Superior temporal gyrus (tissue), 1 donor: ENCODE results near the gene EGLN2.
"Not testable (repeated sequence)": the region's sequence is repeated elsewhere in the genome, so short reads cannot be mapped to it uniquely, and the experiment has no call there.

Source experiments
- DNase-seq: peaks from one replicate; pipeline ENCODE4 v3.0.0-alpha.2; 2016; ENCODE audit errors: extremely low spot score

Gene EGLN2

DNA sequence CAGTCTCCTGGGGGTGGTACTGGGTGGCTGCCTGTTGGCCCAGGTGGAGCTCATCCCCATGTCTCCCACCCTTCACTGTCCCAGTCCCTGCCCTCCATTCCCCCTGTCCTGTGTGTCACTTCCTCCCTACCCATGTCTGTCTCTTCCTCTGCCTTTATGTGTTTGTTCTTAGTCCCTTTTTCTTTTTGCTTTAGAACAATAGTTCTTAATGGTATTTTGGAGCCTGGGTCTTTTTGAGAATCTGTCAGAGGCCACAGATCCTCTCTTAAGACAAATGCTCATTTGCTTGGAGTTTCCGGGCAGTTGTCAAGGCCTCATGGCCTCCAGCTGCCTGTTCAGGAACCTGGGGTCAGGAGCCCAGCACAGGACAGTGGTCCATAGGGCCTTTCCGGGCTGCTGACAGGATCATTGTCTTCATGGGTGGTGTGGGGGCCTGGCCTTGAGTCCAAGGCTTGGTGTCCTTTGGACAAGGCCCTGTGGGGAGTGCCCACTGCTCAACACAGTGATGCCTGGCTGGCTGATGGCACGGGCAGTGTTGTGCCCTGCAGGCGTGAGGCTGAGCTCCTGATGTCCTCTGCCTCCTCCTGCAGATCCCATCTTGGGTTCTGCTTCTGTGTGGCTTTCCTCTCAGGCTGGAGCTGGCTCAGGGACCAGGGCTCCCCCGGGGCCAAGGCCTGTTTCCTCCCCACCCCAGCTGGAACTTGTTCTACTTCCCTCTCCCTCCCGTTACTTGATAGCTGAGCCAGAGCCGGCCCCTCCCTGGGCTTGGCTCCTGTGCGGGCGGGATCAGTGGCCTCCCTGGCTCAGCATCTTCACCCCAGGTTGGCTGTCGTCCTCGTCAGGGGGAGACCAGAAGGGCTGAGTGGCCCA is 3.5 kb downstream of the EGLN2 start:
- DNase-seq = no peak

DNA sequence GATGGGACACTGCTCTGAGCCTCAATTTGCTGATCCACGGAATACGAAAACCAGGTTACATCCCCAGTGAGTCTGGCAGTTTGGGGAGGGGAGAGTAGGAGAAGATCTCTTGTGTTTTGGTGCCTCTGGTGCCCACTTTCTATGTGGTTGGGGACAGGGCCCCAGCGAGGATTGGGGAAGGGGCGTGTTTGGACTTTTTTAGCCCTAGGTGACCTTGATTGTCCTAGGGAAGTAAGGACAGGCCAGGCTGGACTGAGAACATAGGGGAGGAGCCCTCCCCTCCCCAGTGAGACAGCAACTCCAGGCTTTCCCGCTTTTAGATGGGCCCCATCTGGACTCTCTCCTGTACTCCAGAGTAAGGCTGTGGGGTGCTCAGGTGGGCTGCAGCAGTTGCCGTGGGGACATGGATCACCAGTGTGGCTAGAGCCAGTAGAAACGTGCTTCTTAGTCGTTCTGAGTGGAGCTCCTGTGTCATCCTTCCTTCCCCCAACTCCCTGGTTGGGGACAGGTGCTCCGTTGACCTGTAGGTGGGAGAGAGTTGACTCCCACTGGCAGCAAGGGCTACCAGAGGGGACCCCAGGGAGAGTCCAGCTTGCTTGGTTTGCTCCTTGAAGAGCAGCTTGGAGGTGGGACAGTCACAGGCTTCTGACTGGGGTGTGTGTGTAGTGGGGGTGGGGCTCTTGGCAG is 4.3 kb downstream of the EGLN2 start:
- DNase-seq = no peak

DNA sequence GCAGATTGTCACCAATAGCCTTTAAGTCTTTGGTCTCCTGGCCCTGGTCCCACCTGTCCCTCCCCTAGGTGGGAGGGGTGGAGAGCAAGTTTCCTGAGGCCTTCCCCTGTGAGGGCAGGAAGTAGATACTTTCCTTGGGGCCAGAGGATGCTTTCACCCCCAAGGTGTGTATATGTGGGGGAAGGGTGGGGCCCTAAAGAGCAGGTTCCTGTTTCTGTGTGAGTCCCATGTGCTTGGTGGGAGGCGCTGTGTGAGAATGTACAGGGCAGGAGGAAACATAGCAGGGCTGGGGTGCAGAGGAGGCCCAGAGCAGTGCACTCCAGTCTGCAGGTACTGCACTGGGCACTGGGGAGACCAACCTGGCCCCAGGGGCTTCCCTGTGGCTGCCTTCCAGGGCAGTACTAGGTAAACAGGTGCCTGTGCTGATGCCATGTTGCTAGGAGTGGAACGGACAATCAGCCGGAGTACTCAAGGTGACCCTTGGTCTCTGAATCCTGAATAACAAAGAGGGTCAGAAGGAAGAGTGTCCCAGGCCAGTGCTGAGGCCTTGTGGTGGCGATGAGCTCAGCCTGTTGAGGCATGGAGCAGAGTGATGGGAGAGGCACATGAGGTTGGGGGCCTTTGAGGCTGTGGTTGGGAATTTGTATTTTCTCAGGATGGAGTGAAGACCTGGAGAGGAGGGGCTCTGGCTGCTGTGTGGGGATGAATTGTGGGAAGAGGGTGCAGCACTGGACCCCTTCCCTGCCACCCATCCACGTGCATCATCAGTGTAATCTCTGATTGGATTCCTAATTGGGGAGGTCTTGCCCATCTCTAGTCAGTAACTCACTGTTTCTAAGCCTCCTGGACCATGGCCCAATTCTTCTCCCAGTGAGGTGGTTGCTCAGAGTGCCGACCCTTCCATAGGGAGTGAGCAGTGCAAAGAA is 5.1 kb downstream of the EGLN2 start:
- no peak for DNase-seq

DNA sequence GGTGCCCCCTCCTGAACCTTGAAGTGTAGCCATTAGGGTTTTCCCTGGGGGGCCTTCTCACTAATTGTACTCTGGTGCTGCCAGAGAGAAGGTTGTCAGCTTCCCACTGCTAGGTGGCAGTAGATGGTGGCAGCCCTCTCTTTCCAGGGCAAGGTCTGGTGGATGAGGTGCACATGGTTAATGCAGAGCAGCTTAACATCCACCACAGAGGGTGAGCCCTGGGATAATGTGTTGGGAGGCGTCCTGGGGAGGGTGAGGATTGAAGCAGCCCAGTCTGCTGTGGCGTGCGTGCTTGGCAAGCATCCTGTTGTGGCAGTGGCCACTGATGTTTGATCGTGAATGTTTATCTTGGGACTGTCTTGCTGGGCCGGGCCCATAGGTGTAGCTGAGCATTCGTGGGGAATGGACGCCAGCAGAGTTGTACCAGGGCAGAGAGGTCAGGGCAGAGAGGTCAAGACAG is 5.8 kb downstream of the EGLN2 start:
- DNase-seq = no peak

DNA sequence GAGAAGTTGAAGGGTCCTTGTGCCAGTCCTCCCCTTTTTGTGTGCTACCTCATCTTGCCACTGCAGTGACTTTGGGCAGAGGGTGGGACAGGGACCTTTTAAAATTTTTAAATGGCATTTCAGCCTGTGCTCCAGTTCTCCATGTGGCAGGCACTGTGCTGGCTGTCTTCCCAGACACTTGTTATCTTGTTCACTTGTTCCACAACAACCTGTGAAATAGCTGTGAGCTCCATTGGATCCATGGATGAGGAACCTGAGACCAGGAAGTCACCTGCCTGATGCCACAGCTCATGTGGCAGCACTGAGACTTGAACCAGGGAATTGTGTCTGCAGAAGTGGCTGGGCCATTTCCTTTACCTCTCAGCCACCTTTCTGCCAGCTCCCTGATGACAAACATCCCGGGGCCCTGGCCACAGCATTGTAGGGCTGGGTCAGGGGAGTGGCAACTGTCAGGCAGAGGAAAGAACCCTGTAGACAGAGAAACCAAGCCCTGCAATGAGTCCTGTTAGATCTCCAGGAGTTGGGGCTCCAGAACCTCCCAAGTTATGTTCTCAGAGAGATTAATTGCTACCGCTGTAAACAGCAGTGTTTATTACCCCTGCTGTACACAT is 6.4 kb downstream of the EGLN2 start:
- DNase-seq = no peak

DNA sequence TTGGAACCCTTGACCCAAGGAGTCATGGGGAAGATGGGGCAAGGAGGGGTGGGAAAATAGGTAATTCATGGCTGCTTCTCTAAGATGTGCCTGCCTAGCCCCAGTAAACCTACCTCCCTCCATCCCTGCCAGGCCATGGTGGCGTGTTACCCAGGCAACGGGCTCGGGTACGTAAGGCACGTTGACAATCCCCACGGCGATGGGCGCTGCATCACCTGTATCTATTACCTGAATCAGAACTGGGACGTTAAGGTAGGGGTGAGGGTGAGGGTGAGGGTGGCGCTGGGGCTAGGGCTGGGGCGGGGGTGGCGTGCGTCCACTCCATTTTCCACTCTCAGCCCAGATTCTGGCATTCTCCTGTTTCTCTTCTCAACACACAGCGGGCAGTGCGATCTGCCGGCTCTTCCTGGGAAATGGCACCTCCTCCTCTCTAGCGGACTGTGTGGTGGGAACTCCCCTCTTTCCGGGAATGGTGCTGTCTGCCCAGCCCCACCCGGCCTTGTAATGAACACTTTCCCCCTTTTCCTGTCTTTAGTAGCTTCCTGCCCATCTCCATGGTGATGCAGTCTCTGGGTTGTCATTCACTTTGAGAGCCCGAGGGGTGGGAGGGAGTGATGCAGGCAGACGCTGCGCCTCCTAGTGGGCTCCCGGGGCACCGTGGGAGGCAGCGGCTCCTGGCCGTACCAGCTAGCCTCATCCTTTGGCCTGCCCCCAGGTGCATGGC is 7.6 kb downstream of the EGLN2 start:
- DNase-seq = peak; percentile 94

DNA sequence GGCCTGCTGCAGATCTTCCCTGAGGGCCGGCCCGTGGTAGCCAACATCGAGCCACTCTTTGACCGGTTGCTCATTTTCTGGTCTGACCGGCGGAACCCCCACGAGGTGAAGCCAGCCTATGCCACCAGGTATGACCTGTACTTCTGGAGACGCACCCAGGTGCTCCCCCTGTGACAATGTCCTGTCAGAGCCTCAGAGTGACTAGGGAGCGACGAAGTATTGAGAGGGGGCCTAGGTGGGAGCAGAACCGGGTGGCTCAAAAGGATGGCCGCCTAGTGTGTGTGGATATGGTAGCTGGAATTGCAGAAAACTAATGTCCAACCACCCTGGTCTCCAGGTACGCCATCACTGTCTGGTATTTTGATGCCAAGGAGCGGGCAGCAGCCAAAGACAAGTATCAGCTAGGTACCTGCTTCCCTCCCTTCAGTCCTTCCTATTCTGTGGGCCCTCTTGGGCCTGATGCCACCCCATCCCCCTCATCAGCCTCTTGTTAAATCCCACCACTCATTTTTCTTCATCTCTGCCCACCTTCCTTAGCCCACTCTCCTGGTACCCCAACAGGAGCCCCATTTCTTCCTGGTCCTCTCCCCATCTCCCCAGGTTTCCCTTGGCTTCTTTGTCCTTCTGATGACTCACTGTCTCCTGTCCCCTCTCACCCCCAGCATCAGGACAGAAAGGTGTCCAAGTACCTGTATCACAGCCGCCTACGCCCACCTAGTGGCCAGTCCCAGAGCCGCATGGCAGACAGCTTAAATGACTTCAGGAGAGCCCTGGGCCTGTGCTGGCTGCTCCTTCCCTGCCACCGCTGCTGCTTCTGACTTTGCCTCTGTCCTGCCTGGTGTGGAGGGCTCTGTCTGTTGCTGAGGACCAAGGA is 8.4 kb downstream of the EGLN2 start:
- DNase-seq = no peak

DNA sequence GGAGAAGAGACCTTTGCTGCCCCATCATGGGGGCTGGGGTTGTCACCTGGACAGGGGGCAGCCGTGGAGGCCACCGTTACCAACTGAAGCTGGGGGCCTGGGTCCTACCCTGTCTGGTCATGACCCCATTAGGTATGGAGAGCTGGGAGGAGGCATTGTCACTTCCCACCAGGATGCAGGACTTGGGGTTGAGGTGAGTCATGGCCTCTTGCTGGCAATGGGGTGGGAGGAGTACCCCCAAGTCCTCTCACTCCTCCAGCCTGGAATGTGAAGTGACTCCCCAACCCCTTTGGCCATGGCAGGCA is 9.0 kb downstream of the EGLN2 start:
- DNase-seq = no peak

DNA sequence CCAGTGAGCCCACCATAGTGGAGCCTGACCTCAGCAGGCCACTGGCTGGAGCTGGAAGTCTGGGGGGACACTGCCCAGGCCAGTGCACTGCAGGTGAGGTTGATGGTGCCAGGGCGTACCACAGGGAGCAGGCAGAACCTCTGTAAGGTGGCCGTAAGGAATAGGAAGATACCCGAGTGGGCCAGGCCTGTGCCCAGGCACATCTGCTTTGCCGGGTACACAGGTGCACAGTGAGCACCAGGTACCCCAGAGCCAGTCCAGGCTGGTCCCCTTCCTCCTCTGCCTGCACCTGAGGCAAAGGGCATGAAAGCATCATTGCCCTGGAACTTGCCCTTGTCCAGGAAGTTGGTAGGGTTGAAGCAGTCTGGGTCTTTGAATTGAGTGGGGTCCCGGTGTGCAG is 9.5 kb downstream of the EGLN2 start:
- DNase-seq = no peak

DNA sequence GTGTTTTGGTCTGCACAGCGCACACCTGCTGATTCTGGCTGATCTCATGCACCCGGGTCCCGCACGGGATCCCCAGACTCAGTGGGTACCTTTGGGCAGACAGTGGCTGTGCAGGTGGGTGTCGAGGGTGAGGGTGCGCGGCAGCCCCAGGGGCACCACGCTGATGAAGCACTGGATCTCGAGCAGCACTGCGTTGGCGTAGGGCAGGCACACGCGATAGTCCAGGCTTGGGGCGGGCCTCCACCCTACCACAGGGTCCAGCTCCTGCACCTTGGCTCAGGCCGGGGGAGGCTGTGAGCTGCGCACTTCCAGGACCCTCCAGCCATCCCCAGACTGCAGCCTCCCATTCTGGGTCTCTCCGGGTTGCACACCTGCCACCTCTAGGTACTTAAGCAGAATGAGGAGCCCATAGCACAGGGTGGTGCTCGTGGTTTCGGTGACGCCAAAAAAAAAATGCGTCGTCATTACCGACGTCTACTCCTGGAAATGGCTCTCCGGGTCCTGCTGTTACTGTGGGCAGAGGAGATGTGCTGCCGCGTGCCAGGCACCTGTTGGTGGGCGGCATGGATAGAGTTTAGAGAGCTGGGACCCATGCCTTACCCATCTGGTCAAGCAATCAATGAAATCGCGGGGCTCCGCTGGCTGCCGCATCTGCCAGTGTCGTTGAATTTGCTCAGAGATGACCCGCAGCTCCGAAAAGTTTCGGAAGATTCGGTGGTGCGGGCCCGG is 10.5 kb downstream of the EGLN2 start:
- no peak for DNase-seq

DNA sequence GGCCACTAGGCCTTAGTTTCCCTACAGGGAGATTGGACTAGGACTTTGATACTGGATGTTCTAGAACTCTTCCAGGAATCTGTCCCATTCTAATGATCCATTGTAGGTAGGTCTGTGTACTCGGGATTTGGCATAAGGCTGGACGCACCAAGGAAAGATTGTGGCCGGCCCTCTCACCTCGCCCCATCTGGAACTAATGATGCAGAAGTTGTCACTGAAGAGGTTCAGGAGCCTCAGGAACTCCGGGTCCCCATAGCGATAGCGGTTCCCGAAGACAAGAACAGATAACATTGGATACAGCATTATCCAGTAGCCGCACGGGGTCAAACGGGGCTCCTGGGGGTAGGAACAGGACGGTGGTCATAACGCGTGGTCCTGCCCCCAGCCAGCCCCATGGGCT is 11.2 kb downstream of the EGLN2 start:
- DNase-seq = no peak

DNA sequence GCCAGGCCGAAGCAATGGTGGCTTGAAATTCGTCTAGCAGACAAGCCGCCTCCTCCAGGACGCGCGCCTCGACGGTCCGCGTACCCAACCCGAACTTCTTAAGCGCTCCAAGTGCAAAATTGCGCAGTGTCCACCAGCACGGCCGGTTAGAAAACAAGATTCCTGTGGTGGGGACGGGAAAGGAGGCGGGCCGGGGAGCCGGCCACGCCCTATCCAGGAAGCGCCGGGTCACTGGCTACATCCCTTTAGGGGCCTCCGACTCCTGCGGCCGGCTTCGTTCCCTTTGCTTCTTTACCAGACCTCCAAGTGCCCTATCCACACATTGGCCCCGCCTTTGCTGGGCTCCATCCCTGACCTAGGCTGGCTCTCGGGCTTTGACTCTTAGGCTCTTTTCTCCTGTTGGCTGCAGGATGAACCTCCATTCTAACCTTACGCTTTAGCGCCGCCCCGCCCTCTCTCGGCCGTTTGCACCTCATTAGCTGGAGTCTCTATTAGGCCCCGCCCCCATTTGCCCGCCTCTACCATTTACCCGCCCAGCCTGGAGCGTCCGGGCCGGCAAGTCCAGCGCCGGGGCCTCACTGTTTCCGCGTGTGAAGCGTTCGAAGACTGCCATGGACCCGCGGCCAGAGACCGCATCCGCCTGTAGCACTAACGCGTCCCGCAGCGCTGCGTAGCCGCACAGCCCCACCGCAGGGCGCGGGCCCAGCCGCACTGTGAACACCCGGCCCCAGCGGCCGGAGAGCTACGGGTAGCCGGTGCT is 11.8 kb downstream of the EGLN2 start:
- DNase-seq = peak; percentile 80

DNA sequence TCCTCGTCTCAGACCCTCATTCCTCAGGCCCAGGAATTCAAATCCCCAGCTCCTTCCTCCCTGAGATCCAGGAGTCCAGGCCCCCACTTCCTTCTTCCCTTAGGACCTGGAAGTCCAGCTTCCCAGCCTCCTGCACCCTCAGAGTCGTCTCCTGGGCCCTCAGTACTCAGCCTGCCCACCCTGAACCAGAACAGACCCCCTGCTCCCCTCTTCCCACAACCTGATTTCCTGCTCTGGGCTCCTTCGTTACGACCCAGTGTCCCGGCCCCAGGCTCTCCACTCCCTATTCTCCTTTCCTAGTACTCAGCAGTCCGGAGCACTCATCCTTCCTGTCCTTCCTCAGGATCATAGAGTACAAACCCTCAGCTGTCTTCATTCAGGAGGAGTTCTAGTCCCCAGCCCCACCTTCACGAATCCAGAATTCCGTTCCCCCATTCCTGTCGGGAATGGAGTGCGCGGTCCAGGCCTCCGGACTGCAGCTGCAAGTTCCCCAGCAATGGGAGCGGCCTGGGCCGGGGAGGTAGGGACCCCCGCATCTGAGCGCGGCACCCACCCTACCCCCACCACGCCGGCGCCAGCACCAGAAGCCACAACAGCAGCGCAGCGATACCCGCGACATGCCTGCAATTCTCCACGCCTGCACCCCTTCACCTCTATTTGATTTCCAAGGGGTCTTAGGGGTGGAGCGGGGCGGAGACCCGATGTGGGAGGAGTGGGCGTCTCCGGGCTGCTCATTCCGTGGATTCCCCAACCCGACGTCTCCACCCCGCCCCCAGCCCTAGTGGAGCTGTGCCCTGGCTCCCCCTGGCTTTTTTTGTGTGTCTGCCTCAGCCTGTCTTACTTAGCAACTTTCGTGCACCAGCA is 12.7 kb downstream of the EGLN2 start:
- no peak for DNase-seq

DNA sequence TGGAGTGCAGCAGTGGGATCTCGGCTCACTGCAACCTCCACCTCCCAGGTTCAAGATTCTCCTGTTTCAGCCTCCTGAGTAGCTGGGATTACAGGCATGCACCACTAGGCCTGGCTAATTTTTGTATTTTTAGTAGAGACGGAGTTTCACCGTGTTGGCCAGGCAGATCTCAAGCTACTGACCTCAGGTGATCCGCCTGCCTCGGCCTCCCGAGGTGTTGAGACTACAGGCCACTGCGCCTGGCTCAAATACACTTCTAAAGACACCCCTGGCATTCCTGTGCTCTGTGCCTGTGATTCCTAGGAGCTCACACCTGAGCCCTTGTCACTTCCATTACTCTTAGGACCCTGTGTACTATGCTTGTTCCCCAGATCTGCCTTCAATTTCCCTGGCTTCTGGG is 13.6 kb downstream of the EGLN2 start:
- DNase-seq = not testable (repeated sequence)

DNA sequence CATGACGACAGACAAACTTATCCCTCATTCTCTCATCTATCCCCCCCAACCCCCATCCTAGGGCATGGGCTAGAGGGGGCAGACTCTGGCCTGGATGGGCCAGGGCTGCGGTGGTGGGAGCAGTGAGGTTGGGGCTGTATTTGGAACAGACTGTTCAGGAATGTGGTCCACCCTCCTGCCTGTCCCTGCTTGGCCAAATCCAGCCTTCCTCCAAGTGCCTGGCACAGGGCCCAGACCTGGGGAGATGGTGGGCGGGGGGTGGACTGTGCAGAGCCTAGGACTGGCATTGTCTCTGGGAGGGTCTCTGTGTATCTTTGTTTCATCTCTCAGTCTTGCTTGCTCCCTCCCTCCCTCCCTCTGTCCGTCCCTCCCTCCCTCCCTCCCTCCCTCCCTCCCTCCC is 14.2 kb downstream of the EGLN2 start:
- DNase-seq = no peak

DNA sequence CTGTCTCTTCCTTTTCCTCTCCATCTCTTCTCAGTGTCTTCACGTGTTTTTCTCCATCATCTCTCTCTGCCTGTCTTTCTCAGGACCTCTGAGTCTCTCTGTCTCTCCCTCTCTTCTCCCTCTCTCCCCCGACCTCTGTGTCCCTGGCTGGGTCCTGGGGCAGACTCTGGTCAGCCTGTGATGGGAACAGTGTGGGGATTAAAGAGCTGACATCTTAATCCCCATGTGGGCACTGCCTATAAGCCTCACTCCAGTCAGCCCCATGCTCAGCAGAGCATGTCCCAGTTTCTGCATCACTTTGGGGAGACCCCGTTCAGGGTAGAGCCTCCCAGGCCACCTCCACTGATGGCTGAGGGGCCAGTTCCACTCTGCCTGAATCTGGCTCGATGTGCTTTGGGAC is 16.2 kb downstream of the EGLN2 start:
- no peak for DNase-seq

DNA sequence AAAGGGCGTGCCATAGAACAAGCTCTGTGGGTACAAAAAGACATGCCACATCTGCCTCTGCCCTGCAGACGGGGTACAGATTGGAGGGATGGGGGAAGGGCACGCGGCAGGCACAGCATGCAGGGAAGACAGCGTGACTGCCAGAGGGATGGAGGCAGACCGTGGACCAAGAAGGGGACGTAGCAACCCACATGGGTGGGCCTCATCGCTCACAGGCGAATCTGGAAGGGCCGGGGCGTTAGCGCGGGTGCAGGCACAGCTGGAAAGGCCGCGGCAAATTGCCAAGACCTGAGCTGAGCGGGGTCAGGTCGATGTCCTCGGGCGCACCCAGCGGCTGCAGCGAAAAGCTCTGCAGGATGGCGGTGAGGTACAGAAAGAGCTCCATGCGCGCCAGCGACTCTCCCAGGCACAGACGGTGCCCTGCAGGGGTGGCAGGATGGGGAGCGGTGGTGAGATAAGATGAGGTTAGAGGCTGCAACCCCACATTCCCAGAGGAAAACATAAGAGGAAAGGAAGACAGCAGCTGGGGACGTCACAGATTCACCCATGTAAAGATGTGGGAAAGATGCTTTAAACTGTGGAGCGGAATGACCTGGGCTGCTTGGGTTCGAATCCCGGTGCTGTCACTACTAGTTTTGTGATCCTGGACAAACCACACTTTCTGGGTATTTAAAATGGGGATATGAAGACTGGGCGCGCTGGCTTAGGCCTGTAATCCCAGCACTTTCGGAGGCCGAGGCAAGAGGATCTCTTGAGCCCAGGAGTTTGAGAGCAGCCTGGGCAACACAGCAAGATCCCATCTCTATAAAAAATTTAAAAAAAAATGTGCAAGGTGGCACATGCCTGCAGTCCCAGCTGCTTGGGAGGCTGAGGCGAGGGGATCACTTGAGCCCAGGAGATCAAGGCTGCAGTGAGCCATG is 19.7 kb downstream of the EGLN2 start:
- DNase-seq = not testable (repeated sequence)
